Duodenal mucosa (tissue), 2 donors: Measurements from ENCODE around the gene DBNDD2.

Source experiments
- H3K27ac ChIP-seq: one replicate; pipeline ENCODE4 v1.7.0; 2013; ENCODE audit warnings: low read depth, low read length
- H3K27me3 ChIP-seq, 2 donors: one replicate each; pipeline ENCODE4 v1.7.0; 2013; ENCODE audit warnings: low read length in 2 of 2, control low read depth in 1 of 2; ENCODE audit not compliant: insufficient read depth in 2 of 2, control insufficient read depth in 1 of 2
- H3K36me3 ChIP-seq, 2 donors: one replicate each; pipeline ENCODE4 v1.7.0; 2013; ENCODE audit warnings: low read length in 2 of 2, control low read depth in 1 of 2; ENCODE audit not compliant: insufficient read depth in 2 of 2, control insufficient read depth in 1 of 2
- H3K4me1 ChIP-seq, 2 donors: one replicate each; pipeline ENCODE4 v1.7.0; 2013; ENCODE audit warnings: low read length in 2 of 2, control low read depth in 1 of 2; ENCODE audit not compliant: insufficient read depth in 2 of 2, control insufficient read depth in 1 of 2
- H3K4me3 ChIP-seq, 2 donors: one replicate each; pipeline ENCODE4 v1.7.0; 2013; ENCODE audit warnings: low read length in 2 of 2, low read depth in 1 of 2
- H3K9ac ChIP-seq, 2 donors: one replicate each; pipeline ENCODE4 v1.7.0; 2013; ENCODE audit warnings: low read length in 2 of 2, low read depth in 1 of 2
- H3K9me3 ChIP-seq, 2 donors: one replicate each; pipeline ENCODE4 v1.7.0; 2013; ENCODE audit warnings: low read length in 2 of 2, control low read depth in 1 of 2; ENCODE audit not compliant: control insufficient read depth in 1 of 2

The DBNDD2 gene

DNA sequence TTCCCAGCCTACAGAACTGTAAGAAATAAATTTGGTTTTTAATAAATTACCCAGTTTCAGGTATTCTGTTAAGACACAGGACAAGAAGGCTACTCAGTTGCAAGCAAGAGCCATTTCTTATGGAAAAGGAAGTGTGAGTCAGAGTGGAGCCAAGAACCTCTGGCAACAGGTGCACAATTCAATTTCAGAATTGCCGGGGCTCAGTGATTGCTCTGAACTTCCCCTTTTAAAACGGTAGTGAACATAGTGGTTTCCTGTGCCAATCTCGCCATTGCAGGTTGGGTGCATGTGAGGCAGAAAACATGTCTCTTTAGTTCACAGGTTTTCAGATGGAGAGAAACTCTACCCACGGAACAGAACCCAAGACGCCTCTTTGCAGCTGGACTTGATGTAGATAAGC is 24.2 kb downstream of the DBNDD2 start:
- no peaks in the 10 kb centered on the region for H3K9me3 ChIP-seq
- H3K27me3 ChIP-seq, result no peaks in the 10 kb centered on the region
- no peak overlapping the region for H3K27ac ChIP-seq
- H3K36me3 ChIP-seq, result peaks cover 0 to 3% of the 10 kb centered on the region in 2 donors
- H3K4me3 ChIP-seq, result no peak overlapping the region
- peaks cover 0 to 9% of the 10 kb centered on the region in 2 donors for H3K4me1 ChIP-seq
- no peak overlapping the region for H3K9ac ChIP-seq

GRCh38 chr20:45433316-45433715 is 25.2 kb downstream of the DBNDD2 start:
- no peaks in the 10 kb centered on the region for H3K9me3 ChIP-seq
- no peak overlapping the region for H3K4me3 ChIP-seq
- peaks cover 0 to 4% of the 10 kb centered on the region in 2 donors for H3K4me1 ChIP-seq
- H3K27ac ChIP-seq, result no peak overlapping the region
- H3K27me3 ChIP-seq, result no peaks in the 10 kb centered on the region
- H3K36me3 ChIP-seq, result peaks cover 0 to 3% of the 10 kb centered on the region in 2 donors
- H3K9ac ChIP-seq, result no peak overlapping the region

DNA sequence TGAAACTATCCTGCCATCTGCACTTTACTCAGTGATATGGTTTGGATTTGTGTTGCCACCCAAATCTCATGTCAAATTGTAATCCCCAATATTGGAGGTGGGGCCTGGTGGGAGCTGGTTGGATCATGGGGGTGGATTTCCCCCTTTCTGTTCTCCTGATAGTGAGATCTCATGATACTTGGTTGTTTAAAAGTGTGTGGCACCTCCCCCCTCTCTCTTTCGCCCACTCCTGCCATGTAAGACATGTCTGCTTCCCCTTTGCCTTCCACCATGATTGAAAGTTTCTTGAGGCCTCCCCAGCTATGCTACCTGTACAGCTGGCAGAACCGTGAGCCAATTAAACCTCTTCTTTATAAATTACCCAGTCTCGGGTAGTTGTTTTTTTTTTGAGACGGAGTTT is 25.9 kb downstream of the DBNDD2 start:
- no peaks in the 10 kb centered on the region for H3K9me3 ChIP-seq
- H3K27me3 ChIP-seq, result no peaks in the 10 kb centered on the region
- peaks cover 0 to 3% of the 10 kb centered on the region in 2 donors for H3K36me3 ChIP-seq
- peaks cover 0 to 4% of the 10 kb centered on the region in 2 donors for H3K4me1 ChIP-seq
- no peak overlapping the region for H3K27ac ChIP-seq
- no peak overlapping the region for H3K4me3 ChIP-seq
- no peak overlapping the region for H3K9ac ChIP-seq

- Histone ChIP-seq H3K4me1 (peaks cover 0 to 4% of the 10 kb centered on the region in 2 donors), H3K27me3 (no peaks in the 10 kb centered on the region), H3K9ac (peak overlapping the region; percentile 74 to 80), H3K9me3 (no peaks in the 10 kb centered on the region), H3K36me3 (no peaks in the 10 kb centered on the region), H3K27ac (peak overlapping the region; percentile 42), H3K4me3 (peak overlapping the region; percentile 74 to 78)
These were observed 28.8 kb downstream of the DBNDD2 start for GRCh38 chr20:45436732-45437485.

- Histone ChIP-seq H3K4me3 (no peak overlapping the region), H3K9me3 (no peaks in the 10 kb centered on the region), H3K4me1 (peaks cover 0 to 4% of the 10 kb centered on the region in 2 donors), H3K27ac (no peak overlapping the region), H3K36me3 (no peaks in the 10 kb centered on the region), H3K9ac (no peak overlapping the region), H3K27me3 (no peaks in the 10 kb centered on the region)
These were observed 32.3 kb downstream of the DBNDD2 start for GRCh38 chr20:45440424-45440823.

GRCh38 chr20:45440891-45441685 is 33.0 kb downstream of the DBNDD2 start:
- Histone ChIP-seq H3K27ac (no peak overlapping the region), H3K36me3 (no peaks in the 10 kb centered on the region), H3K9ac (no peak overlapping the region), H3K9me3 (no peaks in the 10 kb centered on the region), H3K27me3 (no peaks in the 10 kb centered on the region), H3K4me1 (peaks cover 0 to 4% of the 10 kb centered on the region in 2 donors), H3K4me3 (no peak overlapping the region)

- Histone ChIP-seq H3K36me3 (no peaks in the 10 kb centered on the region), H3K4me1 (peaks cover 0 to 4% of the 10 kb centered on the region in 2 donors), H3K4me3 (no peak overlapping the region), H3K27ac (no peak overlapping the region), H3K9me3 (no peaks in the 10 kb centered on the region), H3K9ac (no peak overlapping the region), H3K27me3 (no peaks in the 10 kb centered on the region)
These were observed 33.7 kb downstream of the DBNDD2 start for GRCh38 chr20:45441746-45442145.

DNA sequence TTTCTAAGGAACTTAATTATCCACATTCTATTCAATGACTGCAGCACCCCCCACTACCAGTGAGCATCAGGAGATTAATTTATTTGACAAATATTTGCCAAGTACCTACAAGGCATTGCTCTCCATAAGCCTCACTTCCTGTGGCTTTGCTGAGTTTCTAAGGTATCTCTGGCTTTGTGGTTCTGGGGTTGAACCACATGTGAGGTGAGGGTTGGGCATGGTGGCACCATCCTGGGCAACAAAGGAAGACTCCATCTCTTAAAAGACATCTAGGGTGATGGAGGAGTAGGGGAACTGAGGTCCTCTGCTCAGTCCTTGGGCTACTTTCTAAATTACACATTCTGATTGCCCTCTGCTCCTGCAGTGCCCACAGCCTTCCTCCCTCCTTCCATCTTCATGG is 36.0 kb downstream of the DBNDD2 start:
- no peak overlapping the region for H3K4me3 ChIP-seq
- no peak overlapping the region for H3K9ac ChIP-seq
- no peaks in the 10 kb centered on the region for H3K27me3 ChIP-seq
- H3K36me3 ChIP-seq, result no peaks in the 10 kb centered on the region
- H3K9me3 ChIP-seq, result no peaks in the 10 kb centered on the region
- no peaks in the 10 kb centered on the region for H3K4me1 ChIP-seq
- H3K27ac ChIP-seq, result no peak overlapping the region

DNA sequence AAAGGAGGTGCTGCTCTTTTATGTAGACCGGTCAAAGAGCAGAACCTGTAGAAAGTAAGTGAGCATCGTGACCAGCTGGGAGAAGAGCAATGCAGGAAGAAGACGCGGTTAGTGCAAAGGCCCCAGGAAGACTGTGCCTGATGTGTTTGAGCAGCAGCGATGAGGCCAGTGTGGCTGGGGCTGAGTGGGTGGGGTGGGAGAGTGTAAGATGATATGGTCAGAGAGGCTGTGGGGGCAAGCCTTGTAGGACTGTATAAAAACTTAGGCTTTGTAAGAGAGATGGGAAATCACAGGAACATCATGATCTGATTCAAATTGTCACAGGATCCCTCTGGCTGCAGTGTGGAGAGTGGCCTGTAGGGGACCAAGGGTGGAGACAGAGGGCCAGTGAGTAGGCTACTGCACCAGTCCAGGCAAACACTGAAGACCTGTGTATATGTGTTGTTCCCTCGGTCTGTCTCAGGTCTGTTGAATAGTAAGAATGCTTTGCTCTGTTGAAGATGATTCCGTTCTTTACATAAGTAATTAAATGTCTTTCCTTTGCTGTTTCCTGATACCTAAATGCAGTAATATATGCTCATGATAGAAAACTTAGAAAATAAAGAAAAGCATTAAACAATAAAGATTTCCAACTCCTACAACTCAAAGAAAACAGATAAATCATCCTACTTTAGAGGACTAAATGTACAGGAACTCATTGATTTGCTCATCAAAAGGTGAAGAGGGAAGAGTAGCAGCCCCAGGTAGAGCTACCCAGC is 37.9 kb downstream of the DBNDD2 start:
- Histone ChIP-seq H3K9ac (no peak overlapping the region), H3K4me3 (no peak overlapping the region), H3K36me3 (no peaks in the 10 kb centered on the region), H3K4me1 (peaks cover 0 to 6% of the 10 kb centered on the region in 2 donors), H3K27ac (no peak overlapping the region), H3K27me3 (no peaks in the 10 kb centered on the region), H3K9me3 (no peaks in the 10 kb centered on the region)

DNA sequence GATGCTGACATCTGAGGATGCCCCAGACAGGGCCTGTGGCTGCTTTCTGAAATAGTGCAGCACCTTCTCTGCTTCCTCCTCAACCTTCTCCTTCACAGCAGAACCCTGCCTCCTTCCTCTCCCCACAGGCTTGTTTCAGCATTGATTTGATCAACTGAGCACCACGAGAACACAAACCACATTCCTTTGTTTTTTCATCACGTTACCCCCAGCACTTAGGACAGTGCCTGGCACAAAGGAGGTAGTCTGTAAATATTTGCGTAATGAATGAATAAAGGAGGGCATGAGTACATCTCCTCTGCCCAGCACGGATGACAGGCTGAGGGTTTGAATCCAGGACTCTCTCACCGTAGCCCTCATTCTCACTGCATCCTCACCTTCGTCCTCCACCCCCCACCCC is 40.2 kb downstream of the DBNDD2 start:
- no peaks in the 10 kb centered on the region for H3K36me3 ChIP-seq
- H3K4me1 ChIP-seq, result peaks cover 6% of the 10 kb centered on the region in 2 donors
- H3K27me3 ChIP-seq, result no peaks in the 10 kb centered on the region
- H3K9ac ChIP-seq, result no peak overlapping the region
- H3K4me3 ChIP-seq, result no peak overlapping the region
- H3K27ac ChIP-seq, result no peak overlapping the region
- no peaks in the 10 kb centered on the region for H3K9me3 ChIP-seq
